NB4 (cell line): Measurements from ENCODE around the gene TMED8.

Experiments
- CTCF ChIP-seq: IDR thresholded peaks from one replicate; pipeline ENCODE4 v1.5.1; 2012; ENCODE audit warnings: low read depth, low read length
- POLR2A ChIP-seq: IDR thresholded peaks from 2 replicates; pipeline ENCODE4 v1.6.1; 2011; ENCODE audit warnings: mild to moderate bottlenecking; ENCODE audit not compliant: insufficient read length; ENCODE audit errors: extremely low read depth

GRCh38 chr14:77421201-77421600, 44.3 kb upstream of the TMED8 start:
- TF ChIP-seq CTCF, result no peak
- no peak for TF ChIP-seq POLR2A
